ENCODE measurements around the gene TDRD15.

- no peak for TF ChIP-seq GATA2 (IDR thresholded peaks at IDR 0.05; ENCODE audit: low read depth, low read length)
- no peak for TF ChIP-seq GATA3 (IDR thresholded peaks at IDR 0.05; ENCODE audit: low read depth, low read length)
Measured at GRCh38 chr2:21183306-21183705, 59.5 kb downstream of the TDRD15 start.
